ENCODE data around the gene CRTC1. TPM values are rescaled to one million over a fixed set of nuclear protein-coding genes. Genes with fewer than 3 reads are reported as not detected.

Gene CRTC1
- total RNA-seq, 4 donors from 2014 or later: 3.8 to 8.9 (median 6.3) TPM

DNA sequence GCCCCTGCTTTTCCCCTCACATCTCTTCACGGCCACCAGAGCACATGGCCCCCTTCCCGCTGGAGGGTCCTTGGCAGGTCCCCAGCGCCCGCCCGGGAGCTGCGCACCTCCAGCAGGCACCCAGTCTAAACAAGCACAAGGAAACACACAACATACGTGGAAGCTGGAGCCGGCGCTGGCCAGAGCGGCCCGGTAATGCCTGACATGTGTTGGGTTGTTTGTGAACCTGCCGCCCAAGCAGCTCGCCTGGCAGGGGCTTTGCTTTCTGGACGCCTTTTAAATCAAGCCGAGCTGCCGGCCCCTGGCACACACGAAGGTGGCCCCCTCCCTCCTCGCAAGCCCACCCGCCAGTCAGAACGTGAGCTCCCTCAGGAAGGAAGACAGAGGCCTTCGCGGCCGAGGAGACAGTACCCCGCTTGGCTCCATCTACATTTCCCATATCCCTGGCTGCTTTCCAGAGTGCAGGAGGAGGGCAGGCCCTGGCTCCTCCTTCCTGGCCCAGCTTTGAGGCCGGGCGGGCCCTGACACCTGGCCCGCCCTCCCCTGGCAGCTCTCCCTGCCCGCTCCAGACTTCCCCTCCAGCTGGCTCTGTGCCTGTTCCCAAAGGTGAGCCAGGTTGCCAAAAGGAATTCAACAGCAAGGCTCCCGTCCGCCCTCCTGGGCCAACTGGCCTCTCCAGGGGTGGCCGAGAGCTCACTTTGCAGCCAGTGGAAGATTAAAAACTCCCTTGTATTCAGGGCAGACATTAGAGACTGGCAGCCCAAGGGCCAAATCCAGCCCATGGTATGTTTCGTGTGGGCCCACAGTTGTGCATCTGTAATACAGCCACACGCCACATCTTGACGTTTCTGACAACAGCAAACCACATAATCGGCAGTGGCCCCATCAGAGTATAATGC, 78.9 kb downstream of the CRTC1 start:
- H3K4me3 ChIP-seq: peak overlapping the region in 1 of 2 donors; percentile 20
- peak overlapping the region; percentile 11 to 86 (median 69) for H3K27ac ChIP-seq

DNA sequence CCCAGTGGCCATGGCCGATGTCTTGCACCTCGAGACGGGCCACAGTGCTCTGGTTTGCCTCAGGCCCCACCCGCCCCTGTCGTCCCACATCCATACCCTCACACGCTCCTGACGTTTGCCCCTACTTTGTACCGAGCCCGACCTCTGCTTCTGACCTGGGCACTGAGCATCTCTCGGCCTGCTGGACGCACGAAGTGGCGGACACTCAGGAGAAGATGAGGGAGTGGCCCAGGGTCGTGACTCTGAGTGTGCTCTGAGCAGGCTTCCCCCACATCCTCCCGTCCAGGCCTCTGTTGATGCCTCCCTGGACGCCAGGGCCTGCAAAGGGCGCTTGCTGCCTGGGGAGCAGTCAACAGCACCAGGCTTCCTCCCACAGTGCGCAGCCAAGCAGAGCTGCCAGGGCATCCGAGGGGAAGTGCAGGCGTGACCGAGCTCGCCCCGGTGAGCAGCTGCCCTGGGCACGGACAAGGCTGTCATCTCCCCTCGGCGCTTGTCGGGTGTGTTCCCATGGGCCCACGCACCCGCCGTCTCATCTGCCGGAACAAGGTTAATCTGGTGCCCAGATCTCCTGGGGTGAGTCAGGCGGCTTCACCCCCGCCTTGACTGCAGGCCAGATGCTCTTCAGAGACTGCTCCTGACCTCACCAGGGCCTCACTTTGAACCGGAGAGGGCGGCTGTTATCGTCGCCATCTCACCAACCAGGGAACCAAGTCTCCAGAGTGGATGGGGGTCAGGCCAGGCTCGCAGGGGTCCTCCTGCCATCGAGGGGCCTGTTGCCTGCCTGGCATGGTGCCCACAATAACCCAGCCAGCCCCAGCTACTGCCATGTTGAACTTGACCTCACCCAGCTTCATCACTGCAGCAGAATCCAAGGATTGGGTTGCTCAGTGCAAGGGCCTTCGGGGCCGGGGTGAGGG, 80.5 kb downstream of the CRTC1 start:
- Histone ChIP-seq H3K9me3 (no peaks in the 10 kb centered on the region), H3K27me3 (no peaks in the 10 kb centered on the region), H3K4me3 (no peak overlapping the region), H3K36me3 (peaks cover 0 to 25% of the 10 kb centered on the region in 2 donors), H3K27ac (peak overlapping the region in 1 of 4 donors; percentile 1), H3K4me1 (peaks cover 0 to 38% (median 13%) of the 10 kb centered on the region in 3 donors)
- WGBS, 2 donors (ENCODE audit: low coverage in 1 of 2): 90 to 96% methylated on average over 2 to 5 of the region's 41 CpGs
- TF ChIP-seq POLR2A (IDR thresholded peaks at IDR 0.05) (no peak), EP300 (IDR thresholded peaks at IDR 0.05) (no peak), POLR2AphosphoS5 (IDR thresholded peaks at IDR 0.05) (no peak)
- TF ChIP-seq, protein P1, sequence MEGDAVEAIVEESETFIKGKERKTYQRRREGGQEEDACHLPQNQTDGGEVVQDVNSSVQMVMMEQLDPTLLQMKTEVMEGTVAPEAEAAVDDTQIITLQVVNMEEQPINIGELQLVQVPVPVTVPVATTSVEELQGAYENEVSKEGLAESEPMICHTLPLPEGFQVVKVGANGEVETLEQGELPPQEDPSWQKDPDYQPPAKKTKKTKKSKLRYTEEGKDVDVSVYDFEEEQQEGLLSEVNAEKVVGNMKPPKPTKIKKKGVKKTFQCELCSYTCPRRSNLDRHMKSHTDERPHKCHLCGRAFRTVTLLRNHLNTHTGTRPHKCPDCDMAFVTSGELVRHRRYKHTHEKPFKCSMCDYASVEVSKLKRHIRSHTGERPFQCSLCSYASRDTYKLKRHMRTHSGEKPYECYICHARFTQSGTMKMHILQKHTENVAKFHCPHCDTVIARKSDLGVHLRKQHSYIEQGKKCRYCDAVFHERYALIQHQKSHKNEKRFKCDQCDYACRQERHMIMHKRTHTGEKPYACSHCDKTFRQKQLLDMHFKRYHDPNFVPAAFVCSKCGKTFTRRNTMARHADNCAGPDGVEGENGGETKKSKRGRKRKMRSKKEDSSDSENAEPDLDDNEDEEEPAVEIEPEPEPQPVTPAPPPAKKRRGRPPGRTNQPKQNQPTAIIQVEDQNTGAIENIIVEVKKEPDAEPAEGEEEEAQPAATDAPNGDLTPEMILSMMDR (IDR thresholded peaks at IDR 0.05): no peak
- no peak for ATAC-seq

More for the DNA sequence above, 78.9 kb downstream of the CRTC1 start:
- Histone ChIP-seq H3K36me3 (peaks cover 0 to 11% of the 10 kb centered on the region in 2 donors), H3K4me1 (peaks cover 0 to 38% (median 13%) of the 10 kb centered on the region in 3 donors), H3K27me3 (no peaks in the 10 kb centered on the region), H3K9me3 (no peaks in the 10 kb centered on the region)
- ATAC-seq: peak; percentile 88
- 4 to 29% methylated on average over 4 to 13 of the region's 35 CpGs for WGBS, 2 donors (ENCODE audit: low coverage in 1 of 2)
- TF ChIP-seq EP300 (IDR thresholded peaks at IDR 0.05) (no peak), POLR2AphosphoS5 (IDR thresholded peaks at IDR 0.05) (peak; percentile 61), POLR2A (IDR thresholded peaks at IDR 0.05) (no peak)
- TF ChIP-seq, protein P1 (IDR thresholded peaks at IDR 0.05): no peak

DNA sequence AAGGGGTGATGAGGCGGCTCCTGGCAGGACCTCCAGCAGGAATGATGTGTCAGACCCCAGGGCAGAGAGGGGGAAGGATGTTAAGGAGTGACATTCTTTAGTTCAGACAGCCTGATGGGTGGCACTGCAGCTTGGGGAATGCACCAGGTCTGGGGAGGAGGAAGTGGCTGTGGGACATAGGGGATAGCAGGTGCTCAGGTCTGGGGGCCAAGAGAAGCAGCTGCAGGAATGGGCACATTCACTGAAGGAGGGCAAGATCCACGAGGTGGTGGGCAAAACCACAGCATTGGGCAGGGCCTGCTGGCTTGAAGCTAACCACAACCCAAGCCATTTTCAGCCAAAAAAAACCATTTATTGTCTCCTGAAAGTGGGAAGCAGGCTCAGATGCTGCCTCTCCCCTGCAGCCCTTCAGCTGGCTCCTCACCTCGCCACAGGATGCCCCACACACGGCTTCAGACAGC, 81.1 kb downstream of the CRTC1 start:
- Histone ChIP-seq H3K27ac (no peak overlapping the region), H3K4me3 (no peak overlapping the region), H3K36me3 (peaks cover 0 to 31% of the 10 kb centered on the region in 2 donors), H3K4me1 (peaks cover 0 to 38% (median 13%) of the 10 kb centered on the region in 3 donors), H3K27me3 (no peaks in the 10 kb centered on the region), H3K9me3 (no peaks in the 10 kb centered on the region)
- TF ChIP-seq, protein P1 (IDR thresholded peaks at IDR 0.05): no peak
- TF ChIP-seq POLR2AphosphoS5 (IDR thresholded peaks at IDR 0.05): no peak
- no peak for TF ChIP-seq POLR2A (IDR thresholded peaks at IDR 0.05)
- TF ChIP-seq EP300 (IDR thresholded peaks at IDR 0.05): no peak
- WGBS, 2 donors (ENCODE audit: low coverage in 1 of 2): no CpG with 5 or more reads among the region's 4 CpGs
- no peak for ATAC-seq

DNA sequence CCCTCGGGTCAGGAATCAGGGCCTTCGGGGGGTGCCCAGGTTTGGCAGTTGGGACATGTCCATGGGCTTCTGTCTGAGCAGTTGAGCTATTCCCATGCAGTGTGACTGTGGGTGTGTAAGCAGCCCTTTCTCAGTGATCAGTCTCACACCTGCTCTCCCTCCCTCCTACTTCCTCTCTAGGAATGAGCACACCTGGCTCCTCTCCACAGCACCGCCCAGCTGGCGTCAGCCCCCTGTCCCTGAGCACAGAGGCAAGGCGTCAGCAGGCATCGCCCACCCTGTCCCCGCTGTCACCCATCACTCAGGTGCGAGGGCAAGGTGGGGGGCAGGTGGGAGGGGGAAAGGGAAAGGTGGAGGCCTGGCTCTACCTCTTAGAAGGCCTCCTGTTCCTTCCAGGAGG, 81.7 kb downstream of the CRTC1 start:
- TF ChIP-seq POLR2A (IDR thresholded peaks at IDR 0.05): no peak
- no peak for TF ChIP-seq POLR2AphosphoS5 (IDR thresholded peaks at IDR 0.05)
- H3K27me3 ChIP-seq: no peaks in the 10 kb centered on the region
- H3K9me3 ChIP-seq: no peaks in the 10 kb centered on the region
- WGBS, 2 donors (ENCODE audit: low coverage in 1 of 2): 80% methylated on average over 2 of the region's 8 CpGs; no CpG with 5 or more reads in 1 of the 2 donors
- no peak overlapping the region for H3K4me3 ChIP-seq
- ATAC-seq: no peak
- H3K27ac ChIP-seq: no peak overlapping the region
- peaks cover 0 to 38% (median 13%) of the 10 kb centered on the region in 3 donors for H3K4me1 ChIP-seq
- H3K36me3 ChIP-seq: peaks cover 0 to 37% of the 10 kb centered on the region in 2 donors

All from gastroesophageal sphincter (tissue), 4 donors.